HG03139 (cell line): Measurements from ENCODE around the gene UNKL.

ENCODE experiments used
- ATAC-seq: cut with Tn5 transposase; IDR thresholded peaks from one replicate; pipeline ENCODE4 v1.9.1; 2021; ENCODE audit not compliant: unreplicated experiment

UNKL gene

DNA sequence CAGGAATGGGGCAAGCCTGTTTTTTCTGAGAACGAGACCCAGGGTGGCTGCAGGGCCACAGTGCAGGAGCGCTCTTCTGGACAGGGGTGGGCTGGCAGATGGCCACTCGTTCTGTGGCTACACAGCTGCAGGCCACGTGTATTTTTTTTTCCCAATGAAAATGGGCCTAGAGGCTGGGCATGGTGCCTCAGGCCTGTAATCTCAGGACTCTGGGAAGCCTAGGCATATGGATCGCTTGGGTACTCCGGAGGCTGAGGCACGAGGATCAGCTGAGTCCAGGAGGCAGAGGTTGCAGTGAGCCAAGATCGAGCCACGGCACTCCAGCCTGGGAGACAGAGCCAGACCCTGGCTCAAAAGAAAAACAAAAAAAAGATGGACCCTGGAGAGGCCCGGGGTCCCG, 6.8 kb downstream of the UNKL start:
- no peak for ATAC-seq

DNA sequence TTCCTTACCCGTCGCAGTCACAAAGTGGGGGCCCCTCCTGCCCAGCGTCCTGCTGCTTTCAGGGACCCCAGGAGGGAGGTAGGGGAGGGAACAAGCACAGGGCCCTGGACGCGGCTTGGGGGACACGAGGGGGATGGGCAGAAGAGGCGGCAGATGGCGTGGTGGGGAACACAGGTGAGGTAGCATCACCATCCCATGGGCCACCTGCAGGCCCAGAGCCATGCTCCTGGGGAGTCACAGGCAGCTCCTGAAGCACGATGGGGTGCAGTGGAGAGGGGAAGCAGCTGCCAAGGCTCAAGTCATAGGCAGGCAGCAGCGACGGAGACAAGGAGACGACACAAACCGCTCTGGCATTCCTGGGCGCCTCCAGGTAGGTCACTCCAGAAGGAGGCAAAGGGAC, 10.8 kb downstream of the UNKL start:
- ATAC-seq, result no peak

DNA sequence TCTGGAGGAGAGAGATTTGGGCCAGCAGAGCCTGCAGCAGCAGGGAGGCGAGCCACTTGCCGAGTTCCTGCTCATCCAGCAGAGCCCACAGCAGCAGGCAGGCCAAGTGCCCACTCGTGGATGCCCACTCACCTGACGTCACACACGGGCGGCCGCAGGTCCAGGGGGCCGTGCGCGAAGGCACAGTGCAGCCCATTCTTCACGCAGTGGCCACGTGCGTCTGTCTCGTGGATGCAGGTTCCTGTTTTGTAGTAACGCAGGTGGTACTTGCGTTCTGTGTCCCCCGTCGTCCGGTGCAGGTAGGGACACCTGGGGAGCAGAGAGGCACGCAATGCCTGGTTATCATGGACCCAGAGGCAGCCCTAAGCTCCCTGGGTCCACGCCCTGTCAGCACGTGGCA, 11.5 kb downstream of the UNKL start:
- ATAC-seq, result no peak

DNA sequence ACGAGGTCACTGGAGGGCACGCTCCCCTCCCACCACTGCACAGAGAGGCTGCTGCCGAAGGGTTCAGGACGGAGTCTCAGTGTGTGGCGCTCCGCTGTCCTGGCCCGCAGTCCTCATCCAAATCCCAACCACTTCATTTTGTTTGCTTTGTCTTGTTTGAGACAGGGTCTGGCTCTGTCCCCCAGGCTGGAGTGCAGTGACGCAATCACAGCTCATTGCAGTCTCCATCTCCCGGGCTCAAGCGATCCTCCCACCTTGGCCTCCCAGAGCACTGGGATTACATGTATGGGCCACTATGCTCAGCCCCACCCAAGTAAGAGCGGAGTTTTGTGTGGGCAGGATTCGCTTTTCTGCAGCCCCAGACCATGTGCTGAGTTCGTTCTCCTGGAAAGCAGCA, 12.7 kb downstream of the UNKL start:
- ATAC-seq, result no peak

DNA sequence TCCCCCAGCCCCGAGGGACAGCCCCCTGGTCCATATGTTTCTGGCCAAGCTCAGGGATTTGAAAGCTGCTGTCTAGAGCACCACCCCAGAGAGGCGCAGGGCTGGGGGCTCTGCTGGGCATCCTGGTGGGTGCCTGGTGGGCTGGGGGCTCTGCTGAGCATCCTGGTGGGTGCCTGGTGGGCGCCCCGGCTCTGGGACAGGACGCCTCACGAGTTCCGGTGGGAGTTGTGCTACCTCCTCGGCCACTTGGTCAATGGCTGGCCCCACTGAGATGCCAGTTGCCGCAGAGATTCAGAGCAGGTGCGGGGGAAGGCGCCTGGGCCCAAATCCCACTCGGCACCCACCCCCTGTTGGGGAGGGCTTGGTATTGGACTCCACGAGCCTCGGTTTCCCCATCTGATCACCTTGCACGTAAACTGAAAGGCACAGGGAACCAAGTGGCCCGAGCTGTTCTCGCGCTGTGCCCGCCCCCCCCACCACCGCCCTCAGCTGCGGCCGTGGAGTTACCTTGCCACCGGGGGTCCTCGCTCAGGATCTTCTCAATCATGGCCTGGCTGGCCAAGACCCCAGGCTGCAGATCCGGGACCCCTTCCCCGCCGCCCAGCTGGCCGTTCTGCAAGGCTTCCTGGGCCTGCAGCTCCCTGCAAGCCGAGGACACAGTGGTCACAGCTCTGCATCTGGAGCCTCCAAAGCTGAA, 13.3 kb downstream of the UNKL start:
- ATAC-seq, result no peak

DNA sequence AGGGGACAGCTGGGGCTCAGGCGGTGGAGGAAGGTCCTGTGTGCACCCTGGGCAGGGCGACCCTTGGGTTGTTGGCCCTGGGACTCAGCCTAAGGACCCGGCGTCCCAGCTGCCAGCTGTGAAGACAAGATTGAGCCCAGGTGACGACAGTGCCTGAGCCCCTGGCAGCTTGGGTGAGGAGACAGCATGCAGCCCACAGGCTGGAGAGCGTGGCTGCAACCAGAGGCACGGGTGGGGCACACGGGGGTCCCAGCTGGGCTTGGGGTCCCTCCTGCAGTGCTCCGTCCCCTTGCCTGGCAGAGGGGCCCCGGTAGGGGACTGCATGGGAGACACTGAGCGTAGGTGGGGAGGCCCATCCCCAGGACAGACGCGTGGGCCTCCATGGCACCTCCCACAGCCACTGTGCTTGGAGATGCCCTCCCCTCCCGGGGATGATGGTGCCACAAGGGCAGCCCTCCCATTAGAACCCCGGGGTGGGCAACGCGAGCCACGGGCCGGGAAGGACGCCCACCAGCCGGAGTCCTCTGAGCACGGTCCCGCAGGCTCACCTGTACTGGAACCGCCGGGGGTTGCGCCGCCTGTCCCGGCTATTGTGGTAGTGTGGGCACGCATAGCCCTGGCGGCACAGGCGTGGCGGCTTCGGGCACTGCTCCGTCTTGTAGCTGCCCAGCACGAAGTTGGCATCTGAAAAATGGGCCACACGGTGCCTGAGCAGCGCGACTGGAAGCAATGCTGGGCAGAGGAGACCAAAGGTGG, 15.5 kb downstream of the UNKL start:
- ATAC-seq, result no peak

DNA sequence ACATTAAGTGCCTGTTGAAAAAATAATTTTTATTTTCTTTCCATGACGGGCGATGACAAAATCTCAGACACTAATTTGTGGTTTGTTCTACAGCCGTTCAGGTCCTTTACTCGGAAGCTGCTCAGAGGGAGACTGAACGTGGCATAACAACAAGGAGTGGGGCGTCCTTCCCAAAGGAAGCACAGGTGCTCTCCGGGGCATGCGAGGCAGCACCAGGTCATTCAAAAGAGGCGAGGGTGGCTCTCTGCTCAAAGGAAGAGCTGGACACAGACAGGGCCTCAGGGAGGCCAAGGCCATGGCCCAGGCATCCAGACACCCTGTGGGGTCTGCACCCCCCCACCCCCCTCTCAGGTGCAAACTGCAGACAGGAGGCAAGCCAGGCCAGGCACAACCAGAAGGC, 16.2 kb downstream of the UNKL start:
- ATAC-seq, result no peak

DNA sequence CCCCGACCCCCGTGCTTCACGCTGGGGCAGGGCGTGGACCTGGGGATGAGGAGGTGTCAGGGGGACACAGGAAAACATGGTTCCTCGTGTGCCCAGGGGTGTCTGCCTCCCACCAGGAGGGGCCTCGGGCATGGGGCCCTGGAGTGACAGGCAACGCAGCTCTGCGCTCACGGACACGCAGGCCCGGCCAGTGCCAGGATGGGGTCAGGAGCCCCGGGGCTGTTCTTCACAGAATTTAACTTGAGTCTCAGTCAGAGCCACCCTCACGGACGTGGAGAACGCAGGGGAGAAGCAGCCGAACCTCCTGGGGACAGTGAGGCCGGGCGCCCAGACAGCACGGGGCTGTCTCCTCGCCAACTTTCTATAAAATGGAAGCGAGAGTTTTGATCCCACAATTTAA, 16.7 kb downstream of the UNKL start:
- ATAC-seq, result no peak

DNA sequence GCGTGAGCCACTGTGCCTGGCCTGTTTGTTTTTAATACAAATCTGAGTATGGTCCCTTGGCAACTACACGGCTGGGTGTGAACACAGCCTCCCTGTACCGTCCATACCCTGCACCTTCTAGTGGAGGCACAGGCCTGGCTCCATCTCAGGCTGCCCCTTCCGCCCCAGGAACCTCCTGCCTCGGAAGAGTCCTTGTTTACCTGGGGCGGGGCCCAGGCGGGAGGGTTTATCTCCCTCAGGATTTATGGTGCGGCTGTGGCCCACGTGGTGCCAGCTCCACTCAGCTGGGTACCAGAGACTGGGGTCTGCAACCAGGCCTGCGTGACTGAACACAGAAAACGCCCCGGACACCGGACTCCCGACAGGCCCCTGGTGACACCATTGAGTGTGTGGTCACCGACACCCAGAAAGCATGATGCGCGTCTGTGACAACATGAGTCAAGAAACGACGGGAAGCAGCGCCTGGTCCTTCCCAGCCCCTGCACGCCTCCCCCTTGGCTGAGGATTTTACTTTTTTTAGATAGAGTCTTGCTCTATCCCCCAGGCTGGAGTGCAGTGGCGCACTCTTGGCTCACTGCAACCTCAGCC, 19.0 kb downstream of the UNKL start:
- ATAC-seq, result no peak

DNA sequence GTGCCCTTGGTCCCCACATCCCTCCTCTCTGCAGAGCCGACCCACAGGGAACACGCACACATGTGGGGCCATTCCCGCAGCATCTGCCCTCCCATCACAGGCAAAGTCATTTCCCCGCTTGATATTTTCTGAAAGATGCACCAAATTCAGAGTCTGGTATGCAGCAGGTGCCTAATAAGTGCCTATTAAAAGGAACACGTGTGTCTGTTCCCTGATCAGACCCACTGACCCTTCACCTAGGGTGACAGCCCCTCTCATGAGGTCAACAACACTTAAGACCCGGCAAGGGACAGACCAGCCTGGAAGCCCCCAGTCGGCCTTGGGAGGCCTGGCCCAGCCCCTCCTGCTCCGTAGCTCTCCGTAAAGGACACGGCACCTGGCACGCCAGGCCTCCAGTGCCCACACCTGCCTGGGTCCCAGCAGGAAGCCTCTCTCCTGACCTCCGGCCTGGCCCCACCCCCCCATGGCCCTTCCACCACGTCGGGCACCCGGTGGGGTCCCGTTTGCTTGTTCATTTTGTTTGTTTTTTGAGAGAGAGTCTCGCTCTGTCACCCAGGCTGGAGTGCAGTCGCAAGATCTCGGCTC, 20.0 kb downstream of the UNKL start:
- no peak for ATAC-seq

DNA sequence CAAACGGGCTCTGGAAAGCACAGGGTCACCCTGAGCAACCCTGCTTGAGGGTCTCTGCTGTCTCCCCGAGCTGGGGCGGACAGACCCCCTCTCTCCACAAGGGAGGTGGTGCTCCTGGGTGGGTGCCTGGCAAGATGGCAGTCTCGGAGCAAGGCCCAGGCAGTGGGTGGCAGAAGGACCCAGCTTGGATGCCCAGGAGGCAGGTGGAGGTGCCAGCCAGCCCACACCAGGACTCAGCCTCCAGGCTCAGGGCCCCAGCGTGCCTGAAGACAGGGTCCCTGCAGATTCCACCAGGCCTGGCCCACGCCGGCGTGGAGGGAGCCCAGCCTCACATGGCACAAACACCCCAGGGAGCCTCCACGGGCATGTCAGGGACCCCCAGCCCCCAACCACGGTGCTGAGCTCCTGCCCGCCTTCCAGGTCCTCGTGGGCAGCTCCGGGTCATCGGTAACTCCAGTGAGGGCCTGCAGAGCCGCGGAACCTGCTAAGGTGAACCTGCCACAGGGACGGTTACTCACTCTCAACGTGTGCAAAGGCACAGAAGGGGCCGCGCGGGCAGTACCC, 20.8 kb downstream of the UNKL start:
- ATAC-seq, result no peak

DNA sequence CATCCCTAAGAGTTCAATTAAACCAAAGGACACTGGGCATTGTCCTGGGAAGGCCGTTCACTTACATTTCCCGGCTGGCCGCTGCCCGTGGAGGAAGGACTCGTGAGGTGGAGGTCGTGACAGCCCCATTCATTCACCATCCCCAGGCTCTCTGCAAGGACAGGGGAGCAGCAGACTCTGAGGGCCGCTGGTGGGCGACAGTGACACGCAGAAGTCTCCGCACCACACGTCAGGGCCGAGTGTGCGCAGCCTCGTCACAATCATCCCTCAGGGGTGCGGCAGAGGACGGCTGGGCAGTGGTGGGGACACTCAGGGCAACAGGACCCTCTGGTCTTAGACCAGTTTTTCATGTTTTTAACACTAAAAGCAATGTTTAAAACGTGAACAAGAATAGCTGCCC, 21.7 kb downstream of the UNKL start:
- ATAC-seq, result no peak

DNA sequence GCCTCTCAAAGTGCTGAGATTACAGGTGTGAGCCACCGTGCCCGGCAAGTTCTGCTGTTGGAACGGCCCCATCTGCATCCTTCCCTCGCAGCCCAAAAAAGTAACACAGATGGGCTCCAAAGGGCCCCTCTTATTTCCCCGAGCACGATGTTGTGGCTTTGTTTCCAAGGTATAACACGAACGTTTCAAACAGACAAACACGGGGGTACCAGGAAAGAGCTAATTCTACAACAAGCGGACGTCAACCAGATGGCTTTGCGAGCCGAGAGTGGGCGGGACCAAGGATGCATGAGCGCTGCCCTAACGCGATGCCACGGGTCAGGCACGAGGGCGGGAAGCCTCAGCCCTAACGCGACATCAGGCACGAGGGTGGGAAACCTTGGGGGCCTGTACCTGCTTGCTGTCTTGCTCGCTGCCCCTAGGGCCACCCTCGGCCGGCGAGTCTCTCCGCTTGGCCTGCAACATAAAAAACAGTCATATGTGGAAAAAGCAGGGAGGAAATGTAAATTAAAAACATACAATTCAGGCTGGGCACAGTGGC, 24.2 kb downstream of the UNKL start:
- no peak for ATAC-seq

DNA sequence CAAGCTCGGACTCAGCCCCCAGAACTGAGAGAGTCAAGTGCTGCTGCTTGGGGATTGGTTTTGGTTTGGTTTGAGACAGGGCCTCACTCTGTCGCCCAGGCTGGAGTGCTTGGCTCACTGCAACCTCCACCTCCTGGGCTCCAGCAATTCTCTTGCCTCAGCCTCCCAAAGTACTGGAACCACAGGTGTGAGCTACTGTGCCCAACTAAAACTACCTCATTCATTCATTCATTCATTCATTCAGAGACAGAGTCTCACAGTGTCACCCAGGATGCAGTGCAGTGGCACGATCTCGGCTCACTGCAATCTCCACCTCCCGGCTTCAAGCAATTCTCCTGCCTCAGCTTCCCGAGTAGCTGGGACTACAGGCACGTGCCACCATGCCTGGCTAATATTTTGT, 24.7 kb downstream of the UNKL start:
- no peak for ATAC-seq

DNA sequence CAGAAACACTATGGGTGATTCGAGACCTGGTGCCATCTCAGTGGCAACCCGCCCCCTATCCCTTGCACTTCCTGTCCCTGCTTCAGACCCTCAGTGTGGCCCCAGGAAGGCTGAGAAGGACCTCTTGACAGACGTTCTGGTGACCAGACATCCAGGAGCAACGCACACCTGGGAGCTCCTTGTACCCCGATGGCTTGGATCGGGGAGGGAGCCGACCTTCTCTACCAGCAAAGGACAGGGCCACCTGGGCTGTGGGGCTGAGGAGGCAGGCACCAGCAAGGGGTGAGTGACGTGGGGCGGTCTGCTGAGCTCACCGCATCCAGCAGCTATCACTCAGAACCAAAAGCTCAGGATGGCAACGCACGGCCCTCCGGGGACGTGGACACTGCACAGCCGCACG, 27.2 kb downstream of the UNKL start:
- no peak for ATAC-seq

DNA sequence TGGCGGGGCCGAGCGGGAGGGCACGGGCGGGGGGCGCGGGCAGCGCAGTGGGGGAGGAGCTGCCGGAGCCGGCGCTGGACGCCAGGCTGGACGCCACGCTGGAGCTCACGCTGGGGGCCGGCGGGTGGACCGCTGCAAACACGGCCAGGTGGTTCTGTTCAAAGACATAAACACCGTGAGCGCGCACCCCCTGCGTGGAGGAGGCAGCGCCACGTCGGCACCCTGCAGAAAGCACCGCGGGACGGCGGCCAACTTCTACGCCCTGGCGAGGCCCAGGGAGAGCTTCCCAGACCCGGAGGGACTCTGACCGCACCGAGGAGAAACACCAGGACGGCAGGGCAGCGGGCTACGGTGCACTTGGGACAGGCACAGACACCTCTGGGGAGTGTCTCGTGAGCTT, 29.3 kb downstream of the UNKL start:
- ATAC-seq, result no peak

DNA sequence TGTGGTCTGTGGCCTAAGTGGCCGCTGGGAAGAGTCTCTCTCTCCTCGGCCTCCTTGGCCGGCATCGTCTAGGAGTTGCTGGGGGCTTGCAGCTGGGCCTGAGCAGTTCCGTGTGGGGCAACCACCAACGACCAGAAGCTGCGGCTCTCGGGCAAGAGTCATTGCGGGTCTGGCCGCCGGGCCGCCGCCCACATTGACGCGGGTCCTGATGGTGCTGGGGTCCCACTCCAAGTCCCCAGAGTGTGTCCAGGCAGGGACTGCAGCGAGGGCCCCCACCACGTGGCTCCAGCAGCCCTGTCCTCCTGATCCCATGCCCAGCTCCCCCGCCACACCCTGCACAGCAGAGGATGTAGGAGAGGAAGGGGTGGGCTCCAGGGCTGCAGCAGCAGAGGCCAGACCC, 30.9 kb downstream of the UNKL start:
- ATAC-seq, result no peak

DNA sequence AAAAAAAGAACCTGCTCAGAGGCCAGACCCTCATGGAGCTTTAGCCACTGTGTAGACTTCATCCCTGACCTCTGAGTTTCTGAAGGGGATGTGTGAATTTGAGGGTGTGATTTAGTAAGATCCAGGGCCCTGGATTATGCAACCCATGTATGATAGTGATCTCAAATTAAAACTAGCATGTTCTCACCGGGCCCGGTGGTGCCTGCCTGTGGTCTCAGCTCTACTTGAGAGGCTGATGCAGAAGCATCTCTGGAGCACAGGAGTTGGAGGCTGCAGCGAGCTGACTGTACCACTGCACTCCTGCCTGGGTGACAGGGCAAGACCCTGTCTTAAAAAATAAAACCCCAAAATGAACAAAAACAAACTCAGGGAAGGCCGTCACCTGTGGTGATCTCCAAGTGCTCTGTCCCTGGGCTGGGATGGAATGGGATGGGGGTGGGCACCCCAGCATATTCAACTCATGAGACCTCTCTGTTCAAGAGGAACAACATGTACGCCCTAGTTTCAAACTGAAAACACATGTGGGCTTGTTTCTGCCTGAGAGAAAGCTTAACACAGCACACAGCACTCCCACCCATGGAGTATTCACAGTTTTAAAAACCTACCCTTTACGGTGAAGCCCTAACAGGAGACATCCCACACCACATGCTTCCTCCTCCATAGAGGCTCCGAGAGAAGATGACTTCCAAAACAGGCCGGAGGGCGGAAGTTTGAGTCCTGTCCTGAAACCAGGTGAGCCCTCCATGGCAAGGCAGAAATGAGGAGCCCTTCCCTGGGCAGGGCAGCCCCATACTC, 32.7 kb downstream of the UNKL start:
- no peak for ATAC-seq

DNA sequence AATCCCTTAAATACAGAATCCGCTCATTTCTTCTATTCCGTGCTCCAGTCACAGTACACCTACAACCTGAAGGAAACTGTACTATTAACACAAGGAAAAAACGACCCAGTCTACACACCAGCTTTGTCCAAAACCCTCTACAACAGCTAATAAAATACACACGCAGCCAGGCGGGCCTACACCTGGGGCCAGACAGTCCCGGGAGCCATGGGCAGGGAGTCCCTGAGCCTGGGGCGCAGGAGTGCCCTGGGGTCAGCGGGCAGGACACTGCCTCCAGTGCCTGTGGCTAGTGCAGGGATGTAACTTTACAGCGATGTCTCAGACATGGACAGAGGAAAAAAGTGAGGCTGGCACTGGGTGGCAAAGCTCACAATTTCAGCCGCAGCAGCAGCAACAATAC, 34.3 kb downstream of the UNKL start:
- ATAC-seq, result no peak

DNA sequence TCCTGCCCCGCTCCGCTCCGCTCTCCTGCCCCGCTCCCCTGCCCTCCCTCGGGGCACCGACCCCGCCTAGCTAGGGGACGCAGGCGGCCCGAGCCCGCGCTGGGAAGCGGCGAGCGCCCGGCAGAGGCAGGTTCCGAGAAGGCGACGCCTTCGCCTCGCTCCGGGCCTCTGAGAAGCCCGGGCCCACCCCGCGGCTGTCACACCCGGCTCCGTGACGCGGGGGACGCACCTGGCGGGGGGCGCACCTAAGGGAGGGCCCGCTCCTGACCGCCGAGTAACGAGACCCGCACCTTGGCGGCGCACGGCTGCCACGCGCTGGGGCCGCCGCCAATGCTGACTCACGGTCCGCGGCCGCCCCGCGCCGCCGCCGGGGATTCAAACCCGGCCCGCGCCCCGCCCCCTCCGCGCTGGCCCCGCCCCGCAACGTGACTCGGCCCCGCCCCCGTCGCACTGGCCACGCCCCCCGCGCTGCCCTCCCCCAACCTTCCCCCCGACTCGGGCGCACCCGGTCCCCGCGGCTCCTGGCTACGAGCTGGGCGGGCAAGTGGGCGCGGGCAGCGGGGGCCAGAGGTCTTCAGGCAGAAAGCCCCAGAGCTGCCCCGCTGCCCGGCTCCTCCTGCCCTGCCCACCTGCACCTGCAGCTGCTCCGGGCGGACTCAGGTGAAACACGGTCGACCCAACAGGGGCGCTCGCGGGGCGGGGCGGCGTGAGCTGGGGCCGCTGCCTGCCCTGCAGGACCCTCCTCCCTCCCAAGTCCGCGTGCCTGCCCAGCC, 35.0 kb downstream of the UNKL start:
- no peak for ATAC-seq
